ENCODE data around the gene CEP55. TPM values are rescaled to one million over a fixed set of nuclear protein-coding genes. Genes with fewer than 3 reads are reported as not detected.

Gene CEP55
- polyA plus RNA-seq, 1 donor (not counting 4 experiments of a cell fraction or from before 2014, with no cell fraction given) = 25.4 TPM

DNA sequence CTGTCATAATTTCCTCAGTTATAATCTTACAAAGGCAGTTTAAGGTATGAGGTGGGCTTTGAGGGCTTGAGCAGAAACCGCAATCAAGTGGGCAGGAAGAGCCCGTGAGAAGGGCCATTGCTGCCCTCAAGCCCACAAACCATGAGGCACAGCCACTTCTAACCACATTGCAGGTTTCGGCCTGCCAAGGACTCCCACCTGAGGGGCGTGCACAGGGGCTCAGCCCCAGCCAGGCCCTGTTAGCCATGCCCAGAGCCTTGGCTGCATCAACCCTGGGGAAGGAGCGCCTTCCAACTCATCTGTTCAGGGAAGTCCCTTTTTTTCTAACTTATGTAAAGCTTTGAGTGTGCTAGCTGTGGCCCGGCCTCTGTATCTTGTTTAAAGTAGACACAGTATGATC, 64.1 kb downstream of the CEP55 start:
- Histone ChIP-seq H3K36me3 (ENCODE audit: control insufficient read depth in 2 of 2, extremely low read depth in 1 of 2, insufficient read depth in 2 of 2, low read length in 2 of 2) (no peaks in the 10 kb centered on the region), H3K9me3 (ENCODE audit: control insufficient read depth, low read depth, low read length) (no peaks in the 10 kb centered on the region), H3K79me2 (ENCODE audit: control insufficient read depth, insufficient read depth, low read length) (no peaks in the 10 kb centered on the region), H3K4me1 (ENCODE audit: control insufficient read depth, extremely low read depth, insufficient read depth, low read length) (no peaks in the 10 kb centered on the region), H3K4me2 (ENCODE audit: control insufficient read depth, extremely low read depth, insufficient read depth, low read depth, low read length) (no peak overlapping the region), H3K9me1 (ENCODE audit: control insufficient read depth, extremely low read depth, insufficient read depth, low read length) (no peaks in the 10 kb centered on the region), H3K27me3 (ENCODE audit: control insufficient read depth, extremely low read depth, insufficient read depth, low read length) (peaks cover 15% of the 10 kb centered on the region), H3K4me3 (ENCODE audit: control insufficient read depth in 2 of 3, extremely low read depth in 1 of 3, insufficient read depth in 2 of 3, low read depth in 1 of 3, low read length in 3 of 3) (no peak overlapping the region), H4K20me1 (ENCODE audit: control insufficient read depth, extremely low read depth, insufficient read depth, low read length) (no peaks in the 10 kb centered on the region), H3K27ac (ENCODE audit: control insufficient read depth, insufficient read depth, low read length) (no peak overlapping the region), H3K9ac (ENCODE audit: control insufficient read depth, extremely low read depth, insufficient read depth, low read length) (no peak overlapping the region), H2AFZ (ENCODE audit: control insufficient read depth, low read length) (no peak overlapping the region)
- no peak for FAIRE-seq
- dilution Hi-C loops (cut with MboI; ENCODE audit: extremely low pct_ligation_motif_present, low sequenced_read_pairs) = no loop called here
- no peak for DNase-seq (ENCODE audit: low read depth, low spot score)
- no peak for TF ChIP-seq EZH2 (IDR thresholded peaks at IDR 0.05; ENCODE audit: low read length)
- TF ChIP-seq, protein P1, sequence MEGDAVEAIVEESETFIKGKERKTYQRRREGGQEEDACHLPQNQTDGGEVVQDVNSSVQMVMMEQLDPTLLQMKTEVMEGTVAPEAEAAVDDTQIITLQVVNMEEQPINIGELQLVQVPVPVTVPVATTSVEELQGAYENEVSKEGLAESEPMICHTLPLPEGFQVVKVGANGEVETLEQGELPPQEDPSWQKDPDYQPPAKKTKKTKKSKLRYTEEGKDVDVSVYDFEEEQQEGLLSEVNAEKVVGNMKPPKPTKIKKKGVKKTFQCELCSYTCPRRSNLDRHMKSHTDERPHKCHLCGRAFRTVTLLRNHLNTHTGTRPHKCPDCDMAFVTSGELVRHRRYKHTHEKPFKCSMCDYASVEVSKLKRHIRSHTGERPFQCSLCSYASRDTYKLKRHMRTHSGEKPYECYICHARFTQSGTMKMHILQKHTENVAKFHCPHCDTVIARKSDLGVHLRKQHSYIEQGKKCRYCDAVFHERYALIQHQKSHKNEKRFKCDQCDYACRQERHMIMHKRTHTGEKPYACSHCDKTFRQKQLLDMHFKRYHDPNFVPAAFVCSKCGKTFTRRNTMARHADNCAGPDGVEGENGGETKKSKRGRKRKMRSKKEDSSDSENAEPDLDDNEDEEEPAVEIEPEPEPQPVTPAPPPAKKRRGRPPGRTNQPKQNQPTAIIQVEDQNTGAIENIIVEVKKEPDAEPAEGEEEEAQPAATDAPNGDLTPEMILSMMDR (optimal IDR thresholded peaks at IDR 0.05 in 1 of 3, IDR thresholded peaks at IDR 0.05 in 1 of 3, conservative IDR thresholded peaks at IDR 0.05 in 1 of 3; ENCODE audit: extremely low read depth in 1 of 3, insufficient read depth in 2 of 3, low read length in 3 of 3) = no peak

DNA sequence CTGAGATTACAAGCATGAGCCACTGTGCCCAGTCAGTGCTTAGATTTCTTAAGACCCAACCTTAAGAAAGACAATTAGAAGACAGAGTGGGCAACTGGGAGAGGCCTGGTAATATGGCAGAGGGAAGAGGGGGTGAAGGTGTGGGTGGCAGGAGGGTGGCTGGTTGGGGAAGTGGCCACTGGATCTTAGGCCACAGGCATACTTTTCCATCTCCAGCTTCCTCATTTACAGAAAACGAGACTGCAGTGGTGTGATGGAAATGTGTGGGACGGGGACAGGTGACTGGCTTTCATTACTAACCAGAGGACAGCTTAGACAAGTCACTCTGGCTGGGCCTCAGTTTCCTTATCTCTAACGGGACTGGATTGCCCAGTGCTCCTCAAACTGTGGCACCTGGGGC, 69.0 kb downstream of the CEP55 start:
- no peak for TF ChIP-seq EZH2 (IDR thresholded peaks at IDR 0.05; ENCODE audit: low read length)
- TF ChIP-seq, protein P1 (optimal IDR thresholded peaks at IDR 0.05 in 1 of 3, IDR thresholded peaks at IDR 0.05 in 1 of 3, conservative IDR thresholded peaks at IDR 0.05 in 1 of 3; ENCODE audit: extremely low read depth in 1 of 3, insufficient read depth in 2 of 3, low read length in 3 of 3) = no peak
- no peak overlapping the region for H3K9ac ChIP-seq (ENCODE audit: control insufficient read depth, extremely low read depth, insufficient read depth, low read length)
- H3K27me3 ChIP-seq (ENCODE audit: control insufficient read depth, extremely low read depth, insufficient read depth, low read length) = peaks cover 54% of the 10 kb centered on the region
- no peak overlapping the region for H3K4me2 ChIP-seq (ENCODE audit: control insufficient read depth, extremely low read depth, insufficient read depth, low read depth, low read length)
- H2AFZ ChIP-seq (ENCODE audit: control insufficient read depth, low read length) = no peak overlapping the region
- dilution Hi-C loops (cut with MboI; ENCODE audit: extremely low pct_ligation_motif_present, low sequenced_read_pairs) = no loop called here
- no peaks in the 10 kb centered on the region for H3K9me1 ChIP-seq (ENCODE audit: control insufficient read depth, extremely low read depth, insufficient read depth, low read length)
- no peaks in the 10 kb centered on the region for H3K4me1 ChIP-seq (ENCODE audit: control insufficient read depth, extremely low read depth, insufficient read depth, low read length)
- no peak overlapping the region for H3K27ac ChIP-seq (ENCODE audit: control insufficient read depth, insufficient read depth, low read length)
- no peaks in the 10 kb centered on the region for H3K9me3 ChIP-seq (ENCODE audit: control insufficient read depth, low read depth, low read length)
- FAIRE-seq (no peak), DNase-seq (ENCODE audit: low read depth, low spot score) (no peak)
- H3K79me2 ChIP-seq (ENCODE audit: control insufficient read depth, insufficient read depth, low read length) = no peaks in the 10 kb centered on the region
- no peak overlapping the region for H3K4me3 ChIP-seq (ENCODE audit: control insufficient read depth in 2 of 3, extremely low read depth in 1 of 3, insufficient read depth in 2 of 3, low read depth in 1 of 3, low read length in 3 of 3)
- H3K36me3 ChIP-seq (ENCODE audit: control insufficient read depth in 2 of 2, extremely low read depth in 1 of 2, insufficient read depth in 2 of 2, low read length in 2 of 2) = no peaks in the 10 kb centered on the region
- no peaks in the 10 kb centered on the region for H4K20me1 ChIP-seq (ENCODE audit: control insufficient read depth, extremely low read depth, insufficient read depth, low read length)

Measured in keratinocyte (primary cell).